NB4 (cell line): Measurements from ENCODE around the gene TGFBR3.

Source experiments
- DNase-seq: peaks from one replicate; pipeline ENCODE4 v3.0.0; 2010; ENCODE audit warnings: low read depth
- H3K4me3 ChIP-seq: one replicate; pipeline ENCODE4 v1.5.1; 2011; ENCODE audit warnings: mild to moderate bottlenecking, low read depth, low read length, moderate library complexity
- MAX ChIP-seq: IDR thresholded peaks from 2 replicates; pipeline ENCODE4 v1.6.1; 2011; ENCODE audit warnings: low read depth, low read length
- MYC ChIP-seq: IDR thresholded peaks from 2 replicates; pipeline ENCODE4 v1.6.1; 2011; ENCODE audit warnings: low read depth, low read length
- POLR2A ChIP-seq: IDR thresholded peaks from 2 replicates; pipeline ENCODE4 v1.6.1; 2011; ENCODE audit warnings: mild to moderate bottlenecking; ENCODE audit not compliant: insufficient read length; ENCODE audit errors: extremely low read depth
- TF ChIP-seq, protein P1 (sequence below): IDR thresholded peaks from one replicate; pipeline ENCODE4 v1.5.1; 2012; ENCODE audit warnings: low read depth, low read length

TGFBR3 gene

DNA sequence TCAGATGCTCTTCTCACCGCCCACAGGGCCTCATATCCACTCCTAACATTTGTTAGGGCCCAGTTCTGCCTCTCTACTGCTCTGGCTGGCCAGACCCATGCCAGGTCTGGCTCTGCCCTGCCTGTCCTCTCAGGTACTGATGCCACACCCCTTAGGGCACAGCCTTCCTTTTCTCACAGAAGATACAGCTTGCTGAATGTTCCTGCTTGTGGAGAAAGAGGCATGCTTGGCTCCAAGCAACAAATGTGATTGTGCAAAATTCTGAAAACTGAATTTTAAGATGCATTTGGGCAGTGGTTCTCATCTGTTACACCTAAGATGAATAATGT, 178.1 kb downstream of the TGFBR3 start:
- H3K4me3 ChIP-seq = no peak overlapping the region
- no peak for TF ChIP-seq POLR2A
- TF ChIP-seq, protein P1, sequence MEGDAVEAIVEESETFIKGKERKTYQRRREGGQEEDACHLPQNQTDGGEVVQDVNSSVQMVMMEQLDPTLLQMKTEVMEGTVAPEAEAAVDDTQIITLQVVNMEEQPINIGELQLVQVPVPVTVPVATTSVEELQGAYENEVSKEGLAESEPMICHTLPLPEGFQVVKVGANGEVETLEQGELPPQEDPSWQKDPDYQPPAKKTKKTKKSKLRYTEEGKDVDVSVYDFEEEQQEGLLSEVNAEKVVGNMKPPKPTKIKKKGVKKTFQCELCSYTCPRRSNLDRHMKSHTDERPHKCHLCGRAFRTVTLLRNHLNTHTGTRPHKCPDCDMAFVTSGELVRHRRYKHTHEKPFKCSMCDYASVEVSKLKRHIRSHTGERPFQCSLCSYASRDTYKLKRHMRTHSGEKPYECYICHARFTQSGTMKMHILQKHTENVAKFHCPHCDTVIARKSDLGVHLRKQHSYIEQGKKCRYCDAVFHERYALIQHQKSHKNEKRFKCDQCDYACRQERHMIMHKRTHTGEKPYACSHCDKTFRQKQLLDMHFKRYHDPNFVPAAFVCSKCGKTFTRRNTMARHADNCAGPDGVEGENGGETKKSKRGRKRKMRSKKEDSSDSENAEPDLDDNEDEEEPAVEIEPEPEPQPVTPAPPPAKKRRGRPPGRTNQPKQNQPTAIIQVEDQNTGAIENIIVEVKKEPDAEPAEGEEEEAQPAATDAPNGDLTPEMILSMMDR = no peak
- no peak for TF ChIP-seq MYC
- TF ChIP-seq MAX = no peak
- no peak for DNase-seq

DNA sequence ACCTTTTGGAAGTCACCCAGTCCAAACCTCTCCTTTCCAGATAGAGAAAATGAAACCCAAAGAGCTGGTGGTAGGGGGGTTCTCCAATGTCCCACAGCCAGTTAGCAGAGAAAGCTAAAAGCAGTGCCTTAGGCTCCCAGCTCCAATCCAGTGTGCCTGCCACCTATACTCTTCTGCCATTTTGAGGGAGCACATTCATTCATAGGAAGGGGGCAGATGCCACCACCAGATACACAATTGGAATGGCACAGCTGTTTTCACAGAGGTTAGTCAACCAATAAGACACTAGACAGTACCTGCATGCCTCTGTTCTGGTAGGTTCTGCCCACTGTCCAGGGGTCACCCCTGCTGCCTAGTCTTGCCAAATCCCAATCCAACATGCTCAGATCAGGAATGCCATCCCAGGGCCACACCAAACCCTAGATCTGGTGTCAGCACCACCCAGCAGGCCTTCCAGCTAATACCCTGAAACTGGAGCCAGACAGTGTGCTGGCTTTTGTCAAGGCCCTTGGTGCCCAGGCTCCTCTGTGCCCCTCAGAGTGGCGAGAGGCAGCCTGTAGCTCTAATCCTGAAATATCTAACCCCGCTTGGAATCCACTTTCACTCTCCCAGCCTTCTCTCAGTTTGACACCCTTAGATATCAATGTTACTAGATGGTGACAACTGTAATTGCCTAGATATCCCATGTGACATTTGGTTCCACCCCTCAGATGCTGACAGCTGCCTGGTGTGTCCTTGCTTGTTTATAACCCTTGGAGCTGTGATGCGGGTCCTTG, 178.6 kb downstream of the TGFBR3 start:
- no peak for DNase-seq
- no peak for TF ChIP-seq MYC
- no peak for TF ChIP-seq MAX
- TF ChIP-seq, protein P1 = no peak
- TF ChIP-seq POLR2A = no peak

DNA sequence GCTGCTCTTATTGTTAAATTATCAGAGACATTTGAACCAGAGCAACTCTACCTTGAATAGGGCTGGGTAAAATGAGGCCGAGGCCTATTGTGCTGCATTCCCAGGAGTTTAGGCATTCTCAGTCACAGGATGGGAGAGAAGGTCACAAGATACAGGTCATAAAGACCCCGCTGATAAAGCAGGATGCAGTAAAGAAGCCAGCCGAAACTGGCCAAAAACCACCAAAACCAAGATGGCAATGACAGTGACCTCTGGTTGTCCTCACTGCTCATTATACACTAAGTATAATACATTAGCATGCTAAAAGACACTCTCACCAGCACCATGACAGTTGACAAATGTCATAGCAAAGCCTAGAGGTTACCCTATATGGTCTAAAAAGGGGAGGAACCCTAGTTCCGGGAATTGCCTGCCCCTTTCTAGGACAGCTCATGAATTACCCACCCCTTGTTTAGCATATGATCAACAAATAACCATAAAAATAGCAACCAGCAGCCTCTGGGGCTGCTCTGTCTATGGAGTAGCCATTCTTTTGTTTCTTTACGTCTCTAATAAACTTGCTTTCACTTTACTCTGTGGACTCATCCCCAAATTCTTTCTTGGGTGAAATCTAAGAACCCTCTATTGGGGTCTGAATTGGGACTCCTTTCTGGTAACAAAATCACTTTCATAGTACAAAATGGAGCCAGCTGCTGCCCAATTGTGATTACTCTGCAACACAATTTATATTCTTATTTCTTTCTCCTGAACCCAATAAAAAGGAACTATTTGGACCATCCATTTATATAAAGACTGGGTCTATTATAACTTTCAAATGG, 179.6 kb downstream of the TGFBR3 start:
- DNase-seq = no peak
- TF ChIP-seq, protein P1 = no peak
- no peak for TF ChIP-seq POLR2A
- no peak for TF ChIP-seq MAX
- no peak for TF ChIP-seq MYC
- H3K4me3 ChIP-seq = no peak overlapping the region

More for the DNA sequence above, 178.6 kb downstream of the TGFBR3 start:
- no peak overlapping the region for H3K4me3 ChIP-seq

DNA sequence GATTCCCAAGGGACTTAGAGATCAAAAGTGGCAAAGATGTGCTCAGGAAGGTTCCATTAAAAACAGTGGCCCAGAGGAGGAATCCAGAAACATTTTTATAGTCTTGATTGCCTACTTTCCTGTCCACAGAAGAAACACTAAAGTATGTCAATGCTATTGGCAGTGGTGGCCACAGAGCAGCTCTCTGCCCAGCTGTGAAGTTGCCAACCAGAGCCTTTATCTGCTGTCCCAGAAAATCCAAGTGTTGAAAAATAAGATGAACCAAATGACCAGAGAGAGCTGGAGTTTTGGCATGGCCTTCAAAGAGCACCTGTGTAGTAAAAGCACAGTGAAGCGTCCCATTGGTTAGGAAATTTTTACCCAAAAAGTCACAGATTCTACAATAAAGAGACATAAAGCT, 181.2 kb downstream of the TGFBR3 start:
- no peak overlapping the region for H3K4me3 ChIP-seq
- DNase-seq = no peak
- TF ChIP-seq MAX = no peak
- TF ChIP-seq MYC = no peak
- TF ChIP-seq, protein P1 = no peak
- no peak for TF ChIP-seq POLR2A

DNA sequence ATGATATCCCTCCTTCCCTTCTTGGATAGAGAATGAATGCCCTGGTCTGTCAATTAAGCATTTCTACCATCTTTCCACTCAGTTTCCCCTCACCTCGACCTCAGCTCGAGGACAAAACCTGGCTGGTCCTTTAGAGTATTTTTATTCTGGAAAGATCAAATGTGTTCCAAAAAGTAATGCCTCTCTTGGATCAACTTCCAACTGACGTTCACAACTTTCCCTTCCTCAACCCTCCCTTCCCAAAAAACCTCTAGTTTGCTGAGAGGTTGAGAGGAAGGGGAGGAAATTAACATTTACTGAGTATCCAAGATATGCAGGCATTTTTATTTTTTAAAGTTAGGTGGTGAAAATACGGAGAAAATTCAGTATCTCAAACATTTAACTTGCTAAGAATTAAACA, 182.9 kb downstream of the TGFBR3 start:
- TF ChIP-seq MYC = no peak
- H3K4me3 ChIP-seq = no peak overlapping the region
- DNase-seq = no peak

- TF ChIP-seq MAX (no peak), POLR2A (no peak), MYC (no peak)
- TF ChIP-seq, protein P1 = no peak
- no peak for DNase-seq
- no peak overlapping the region for H3K4me3 ChIP-seq
Measured at GRCh38 chr1:91701472-91701869, 184.5 kb downstream of the TGFBR3 start.
